GM19025 (cell line): Measurements from ENCODE around the gene TNPO3.
"Not testable (repeated sequence)": the region's sequence is repeated elsewhere in the genome, so short reads cannot be mapped to it uniquely, and the experiment has no call there.

Experiments used
- ATAC-seq: cut with Tn5 transposase; IDR thresholded peaks from one replicate; pipeline ENCODE4 v1.9.1; 2021; ENCODE audit warnings: mild to moderate bottlenecking, low read depth, moderate library complexity; ENCODE audit not compliant: unreplicated experiment

The TNPO3 gene

DNA sequence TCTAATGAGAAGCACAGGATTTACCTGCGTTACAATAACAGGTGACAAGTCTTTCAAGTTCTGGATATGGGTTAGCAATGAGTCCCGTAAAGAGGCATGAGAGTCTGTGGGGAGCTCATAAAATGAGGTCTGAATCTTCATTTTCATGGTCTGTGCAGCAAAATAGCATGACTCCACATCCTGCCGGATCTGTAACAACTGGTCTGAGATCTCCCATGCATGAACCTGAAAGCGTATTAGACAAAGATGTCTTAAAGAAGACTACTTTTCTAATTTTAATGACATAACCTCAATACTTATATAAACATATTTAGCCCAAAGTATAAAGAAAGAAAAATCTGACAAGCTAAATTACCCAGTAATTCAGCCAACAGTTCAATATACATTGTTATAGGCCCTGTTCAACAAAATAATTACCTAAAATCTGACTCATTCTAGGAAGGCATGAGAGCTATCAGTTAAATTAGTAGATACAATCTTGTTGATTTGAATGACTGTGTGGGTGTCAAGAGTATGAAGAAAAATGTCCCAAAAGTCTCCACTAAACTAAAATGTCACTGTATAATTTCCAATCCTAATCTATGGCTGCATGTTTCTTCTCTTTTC, 36.9 kb downstream of the TNPO3 start:
- no peak for ATAC-seq

DNA sequence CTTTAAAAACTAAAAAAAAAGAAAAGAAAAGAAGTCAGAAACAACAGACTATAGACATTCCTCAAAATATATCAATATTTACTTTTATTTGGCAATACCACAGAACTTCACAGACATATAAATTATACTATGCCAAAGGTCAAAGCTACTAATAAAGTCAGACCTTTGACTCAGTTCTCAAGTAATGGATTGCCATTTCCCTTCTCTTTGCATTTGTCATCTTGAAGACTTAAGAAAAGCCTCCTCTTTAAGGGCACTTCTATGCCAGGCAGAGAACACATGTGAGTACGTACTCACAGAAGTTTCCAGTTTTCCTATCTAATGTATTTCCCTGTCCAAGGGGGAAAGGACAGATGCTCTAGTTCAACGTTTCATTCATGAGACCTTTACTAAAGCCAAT, 37.6 kb downstream of the TNPO3 start:
- no peak for ATAC-seq

DNA sequence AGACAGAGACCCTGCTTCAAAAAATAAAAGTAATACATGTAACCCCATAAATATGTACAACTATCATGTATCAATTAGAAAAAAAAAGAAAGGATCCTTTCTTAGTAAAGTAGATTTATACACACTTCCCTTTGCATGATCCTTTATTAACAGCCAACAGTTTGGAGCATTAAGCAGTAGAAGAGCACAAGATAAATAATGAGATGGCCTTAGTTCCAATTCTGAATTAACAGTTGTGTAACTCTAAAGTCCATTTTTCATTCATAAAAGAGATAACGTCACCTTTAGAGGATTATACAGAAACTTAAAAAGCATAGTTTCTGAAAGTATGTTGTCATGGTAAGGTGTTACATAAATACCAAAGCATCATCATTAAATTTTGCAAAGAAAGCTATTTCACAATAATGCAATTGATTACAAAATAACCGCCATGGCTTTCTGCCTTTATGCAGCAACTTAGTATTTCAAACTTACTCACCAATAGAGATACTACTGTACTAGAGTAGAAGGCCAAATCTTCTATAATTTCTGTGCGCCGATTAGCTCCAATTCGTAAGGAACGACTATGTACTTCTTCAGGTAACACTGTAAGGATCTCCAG, 40.3 kb downstream of the TNPO3 start:
- no peak for ATAC-seq

DNA sequence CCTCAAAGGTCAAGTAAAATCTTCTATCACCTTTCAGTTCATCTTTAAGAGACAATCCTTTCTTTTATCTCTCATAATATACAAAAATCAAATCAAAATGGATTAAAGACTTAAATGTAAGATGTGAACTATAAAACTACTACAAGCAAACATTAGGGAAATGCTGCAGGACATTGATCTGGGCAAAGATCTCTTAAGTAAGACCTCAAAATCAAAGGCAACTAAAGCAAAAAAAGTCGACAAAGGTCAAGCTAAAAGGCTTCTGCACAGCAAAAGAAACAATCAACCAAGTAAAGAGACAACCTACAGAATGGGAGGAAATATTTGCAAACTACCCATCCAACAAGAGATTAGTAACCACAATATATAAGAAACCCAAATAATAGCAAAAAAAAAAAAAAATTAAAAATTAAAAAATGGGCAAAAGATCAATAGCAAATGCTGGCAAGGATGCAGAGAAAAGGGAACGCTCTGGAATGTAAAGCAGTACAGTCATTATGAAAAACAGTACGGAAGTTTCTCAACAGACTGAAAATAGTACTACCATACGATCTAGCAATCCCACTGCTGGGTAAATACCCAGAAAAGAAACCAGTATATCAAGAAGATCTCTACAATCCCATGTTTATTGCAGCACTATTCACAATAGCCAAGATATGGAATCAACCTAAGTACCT, 41.7 kb downstream of the TNPO3 start:
- no peak for ATAC-seq

DNA sequence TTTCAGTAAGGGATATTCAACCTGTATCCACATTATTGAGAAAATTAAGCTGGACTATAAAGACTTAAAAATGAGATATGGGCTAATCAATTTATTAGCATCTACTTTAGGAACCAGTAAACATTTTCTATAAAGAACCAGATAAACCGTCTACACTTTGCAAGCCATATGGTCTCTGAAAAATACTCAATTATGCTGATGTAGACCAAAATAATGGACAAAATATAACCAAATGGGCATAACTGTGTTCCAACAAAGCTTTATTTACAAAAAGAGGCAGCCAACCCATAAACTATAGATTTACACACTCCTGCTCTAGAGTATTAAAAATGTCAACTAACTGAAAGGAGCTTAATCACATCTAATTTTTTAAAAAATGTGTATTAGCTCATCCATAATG, 42.3 kb downstream of the TNPO3 start:
- no peak for ATAC-seq

DNA sequence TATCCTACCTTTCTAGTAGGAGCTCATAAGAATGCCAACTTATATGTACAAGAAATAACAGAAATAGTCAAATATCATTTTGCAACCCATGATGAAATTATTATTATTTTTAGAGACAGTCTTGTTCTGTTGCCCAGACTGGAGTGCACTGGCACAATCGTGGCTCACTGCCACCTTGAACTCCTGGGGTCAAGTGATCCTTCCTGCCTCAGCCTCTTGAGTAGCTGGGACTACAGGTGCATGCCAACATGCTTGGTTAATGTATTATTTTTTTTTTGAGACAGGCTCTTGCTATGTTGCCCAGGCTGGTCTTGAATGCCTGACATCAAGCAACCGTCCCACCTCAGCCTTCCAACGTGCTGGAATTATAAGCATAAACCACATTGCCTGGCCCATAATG, 44.8 kb downstream of the TNPO3 start:
- no peak for ATAC-seq

DNA sequence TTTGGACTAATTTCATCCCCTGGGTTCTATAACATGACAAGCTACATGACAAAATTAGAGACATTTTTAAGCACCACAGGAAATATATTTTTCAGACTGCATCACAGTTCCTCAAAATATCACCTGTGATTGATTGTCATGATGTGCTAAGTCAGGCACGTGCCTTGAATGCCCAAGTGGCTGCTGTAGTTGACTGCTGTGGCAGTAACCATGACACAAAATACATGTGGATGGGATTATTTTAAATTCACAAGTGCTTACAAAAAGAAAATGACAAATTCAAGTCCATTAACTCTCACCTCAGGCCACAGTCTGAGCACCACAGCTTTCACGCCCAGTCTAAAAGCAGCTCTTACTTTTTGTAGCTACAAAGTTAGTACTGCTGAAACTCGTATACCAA, 45.5 kb downstream of the TNPO3 start:
- no peak for ATAC-seq

DNA sequence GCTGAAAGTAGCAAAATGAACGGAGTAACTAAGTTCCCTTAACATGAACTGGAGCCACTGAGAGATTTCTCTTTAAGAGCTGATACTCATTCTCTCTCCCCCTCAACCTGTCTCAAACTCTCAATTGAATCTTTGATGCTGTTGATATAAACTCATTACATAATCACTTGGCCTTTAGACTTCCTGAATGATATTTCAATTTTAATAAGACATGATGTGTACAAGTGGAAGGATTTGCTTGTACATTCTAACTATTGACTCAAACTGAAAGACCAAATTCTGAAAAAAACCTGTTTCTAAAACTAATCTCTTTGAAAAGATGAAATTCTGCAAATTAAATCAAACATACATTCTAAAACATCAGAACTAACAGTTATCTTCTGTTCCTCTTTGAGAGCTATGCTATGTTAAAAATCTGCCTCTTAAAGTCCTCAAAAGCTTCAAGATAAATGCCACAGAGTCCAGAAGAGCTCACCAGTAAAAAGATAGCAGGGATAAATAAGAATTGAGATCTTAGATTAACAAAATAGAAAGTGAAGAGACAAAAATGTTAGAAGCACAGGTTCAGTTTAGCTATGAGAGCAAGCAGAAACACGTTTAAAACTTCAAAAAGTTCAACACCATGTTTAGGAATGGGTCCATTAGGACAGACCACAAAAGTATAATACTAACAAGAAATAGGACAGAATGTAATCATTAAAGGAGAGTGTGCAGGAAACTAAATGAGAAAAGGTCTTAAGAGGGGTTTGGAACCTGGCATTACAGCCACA, 46.1 kb downstream of the TNPO3 start:
- ATAC-seq: no peak

DNA sequence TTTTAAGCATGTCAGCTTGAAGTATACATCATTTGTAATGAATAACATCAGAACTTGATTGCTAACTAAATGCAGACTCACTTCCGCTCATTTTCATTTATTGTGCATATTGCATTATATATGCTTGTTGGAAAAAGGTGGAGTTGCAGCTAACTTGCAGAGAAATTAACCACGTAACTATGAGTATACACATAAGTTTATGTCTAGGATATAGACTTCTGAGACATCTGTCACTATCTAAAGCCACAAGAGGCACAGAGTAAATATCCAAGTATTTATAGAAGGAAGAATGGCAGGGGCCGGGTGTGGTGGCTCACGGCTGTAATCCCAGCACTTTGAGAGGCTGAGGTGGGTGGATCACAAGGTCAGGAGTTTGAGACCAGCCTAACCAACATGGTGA, 47.3 kb downstream of the TNPO3 start:
- ATAC-seq: no peak

DNA sequence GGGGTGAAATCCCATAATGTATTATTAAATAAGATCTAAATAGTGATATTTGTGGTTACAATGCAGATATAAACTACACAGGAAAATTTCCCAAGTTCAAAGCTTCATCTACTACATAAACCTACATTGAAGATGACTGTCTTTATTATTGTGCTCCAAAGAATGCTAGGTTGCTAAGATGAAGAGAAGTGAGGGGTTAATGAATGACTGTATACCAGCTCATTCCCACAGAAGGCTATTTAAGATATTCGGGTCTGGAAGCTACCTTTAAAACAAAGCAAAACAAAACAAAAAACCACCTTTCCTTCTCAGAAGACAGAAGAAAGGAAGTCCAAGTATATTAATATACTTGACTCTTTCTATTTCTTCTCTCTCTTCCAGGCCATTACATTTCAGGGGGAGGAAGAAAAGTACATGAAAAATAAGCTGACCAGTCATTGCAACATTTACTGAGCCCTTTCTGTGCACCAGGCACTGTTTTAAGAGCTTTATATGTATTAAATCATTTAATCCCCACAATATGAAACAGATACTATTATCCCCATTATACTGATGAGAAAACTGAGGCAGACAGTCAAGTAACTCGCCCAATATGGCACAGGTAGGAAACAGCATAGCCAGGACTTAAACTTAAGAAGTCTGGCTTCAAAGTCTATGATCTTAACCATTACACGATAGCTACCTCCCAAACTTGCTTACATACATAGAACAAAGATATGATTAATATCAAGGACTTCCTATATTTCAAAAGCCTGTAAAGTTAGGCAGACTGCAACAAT, 48.1 kb downstream of the TNPO3 start:
- ATAC-seq: no peak

DNA sequence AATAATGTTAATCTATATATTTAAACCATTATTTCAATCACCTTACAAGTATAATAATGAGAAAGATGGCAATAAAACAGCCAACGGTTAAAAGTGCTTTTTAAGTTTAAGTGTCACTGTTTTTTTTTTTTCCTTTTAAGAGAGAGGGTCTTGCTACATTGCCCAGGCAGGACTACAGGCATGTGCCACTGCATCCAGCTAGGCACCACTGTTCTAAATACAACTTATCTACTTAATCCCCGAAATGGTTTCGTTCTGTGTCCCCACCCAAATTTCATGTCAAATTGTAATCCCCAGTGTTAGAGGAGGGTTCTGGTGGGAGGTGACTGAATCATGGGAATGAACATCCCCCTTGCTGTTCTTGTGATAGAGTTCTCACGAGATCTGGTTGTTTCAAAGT, 49.7 kb downstream of the TNPO3 start:
- no peak for ATAC-seq

DNA sequence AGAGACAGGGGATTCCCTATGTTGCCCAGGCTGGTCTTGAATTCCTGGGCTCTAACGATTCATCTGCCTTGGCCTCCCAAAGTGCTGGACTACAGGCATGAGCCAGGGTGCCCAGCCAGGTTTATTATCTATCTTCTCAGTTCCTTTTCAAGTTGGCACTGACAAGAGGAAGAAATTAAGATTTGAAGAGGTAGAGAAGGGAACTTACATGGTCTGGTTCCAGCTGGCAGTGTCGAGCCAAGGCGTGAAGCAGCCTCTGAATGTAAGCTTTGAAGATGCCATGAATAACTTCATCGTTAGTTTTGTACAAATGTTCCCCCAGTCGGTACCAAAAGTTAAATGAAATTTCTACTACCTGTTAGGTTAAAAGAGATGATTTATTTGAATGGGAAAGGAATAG, 57.7 kb downstream of the TNPO3 start:
- ATAC-seq: no peak

DNA sequence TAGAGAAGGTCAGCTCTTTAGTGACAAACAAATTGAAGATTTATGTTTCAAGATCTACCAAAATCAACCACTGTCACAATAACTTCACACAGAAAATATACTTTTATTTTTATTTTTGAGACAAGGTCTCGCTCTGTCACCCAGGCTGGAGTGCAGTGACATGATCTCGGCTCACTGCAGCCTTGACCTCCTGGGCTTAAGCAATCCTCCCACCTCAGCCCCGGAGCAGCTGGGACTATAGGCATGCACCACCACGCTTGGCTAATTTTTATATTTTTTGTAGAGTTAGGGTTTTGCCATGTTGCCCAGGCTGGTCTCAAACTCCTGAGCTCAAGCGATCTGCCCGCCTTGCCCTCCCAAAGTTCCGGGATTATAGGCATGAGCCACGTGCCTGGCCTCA, 60.4 kb downstream of the TNPO3 start:
- not testable (repeated sequence) for ATAC-seq

DNA sequence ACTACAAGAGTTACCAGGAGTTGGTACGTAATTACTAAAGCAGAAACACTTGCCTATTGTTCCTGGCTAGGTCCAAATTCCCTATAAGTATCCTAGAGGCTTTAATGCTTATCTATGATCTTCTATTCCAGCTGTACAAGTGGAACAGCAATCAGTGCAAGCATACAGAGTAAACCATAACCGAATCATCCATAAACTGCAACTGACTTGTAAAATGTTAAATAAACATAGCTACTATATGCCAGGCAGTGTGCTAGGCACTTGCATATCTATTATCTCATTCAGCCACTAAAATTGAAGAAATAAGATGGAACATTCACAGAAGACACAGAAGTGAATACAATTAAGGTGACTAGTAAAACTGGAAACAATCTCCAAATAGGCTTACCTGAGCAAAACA, 61.5 kb downstream of the TNPO3 start:
- no peak for ATAC-seq

DNA sequence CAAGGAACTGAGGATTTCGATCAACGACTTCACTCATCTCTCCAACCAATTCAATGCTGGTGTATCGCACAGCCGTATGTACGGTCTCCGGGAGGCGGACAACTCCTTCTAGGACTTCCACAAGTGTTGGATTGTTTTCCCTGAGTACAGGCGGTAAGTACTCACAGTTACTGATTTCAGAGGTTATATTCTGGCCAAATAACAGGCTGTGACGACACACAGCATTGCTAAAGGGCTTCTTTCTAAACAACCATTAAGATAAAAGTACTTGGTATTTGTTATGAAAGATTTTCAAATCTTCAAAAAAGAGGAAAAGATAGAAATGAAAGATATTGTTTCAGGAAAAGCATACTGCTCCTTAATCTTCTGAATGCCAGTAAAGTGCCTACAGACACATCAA, 65.0 kb downstream of the TNPO3 start:
- ATAC-seq: no peak

DNA sequence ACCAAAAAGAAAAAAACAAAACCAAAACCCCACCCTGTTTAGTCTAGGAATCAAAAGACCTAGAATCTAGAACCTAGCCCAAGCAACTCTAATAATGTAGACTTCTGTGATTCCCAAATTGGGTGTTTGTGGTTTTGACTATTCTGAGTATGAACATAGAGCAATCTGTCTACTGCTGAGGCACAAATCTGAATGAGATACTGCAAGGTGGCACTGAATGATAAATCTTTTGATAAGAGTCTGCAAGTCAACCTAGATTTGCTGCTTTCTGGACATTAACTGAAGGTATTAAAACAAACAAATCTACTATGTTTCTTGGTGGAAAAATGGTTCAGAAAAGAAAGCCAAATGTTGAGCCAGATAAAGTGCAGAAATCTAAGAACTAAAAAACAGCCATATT, 66.5 kb downstream of the TNPO3 start:
- ATAC-seq: no peak

DNA sequence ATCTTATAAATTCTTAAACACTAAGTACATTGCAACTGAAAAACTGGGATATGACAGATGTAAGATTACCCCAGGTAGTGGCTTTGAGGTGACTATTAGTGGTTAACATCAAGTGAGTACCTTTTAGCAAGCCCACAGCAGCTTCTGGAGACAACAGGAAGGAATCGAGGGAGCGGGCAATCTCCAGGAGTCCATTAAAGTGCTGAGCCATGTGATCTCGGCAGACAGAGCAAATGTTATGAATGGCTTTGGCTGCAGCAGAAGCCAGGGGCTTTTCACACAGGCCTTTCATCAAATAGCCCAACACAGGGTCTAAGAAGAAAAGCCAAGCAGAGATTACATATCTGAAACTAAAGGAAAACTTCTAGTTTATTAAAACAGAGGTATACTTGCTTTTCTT, 68.3 kb downstream of the TNPO3 start:
- no peak for ATAC-seq

DNA sequence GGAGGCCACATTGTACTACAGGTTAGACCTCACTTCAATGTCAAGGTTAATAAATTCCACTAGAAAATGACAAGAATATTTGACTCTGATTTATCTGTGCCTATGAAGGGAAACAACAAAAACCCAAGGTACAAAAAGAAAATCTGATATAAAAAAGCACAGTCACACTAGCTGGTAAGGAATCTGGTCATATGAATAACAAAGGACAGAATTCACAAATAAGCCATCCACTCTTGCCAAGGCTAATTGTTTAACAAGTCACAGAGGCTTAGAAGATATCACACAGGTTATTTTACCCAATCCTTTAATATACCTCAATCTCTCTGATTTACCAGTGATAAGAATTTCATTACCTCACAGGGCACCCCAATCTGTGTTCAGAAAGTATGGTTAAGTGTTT, 69.3 kb downstream of the TNPO3 start:
- no peak for ATAC-seq

DNA sequence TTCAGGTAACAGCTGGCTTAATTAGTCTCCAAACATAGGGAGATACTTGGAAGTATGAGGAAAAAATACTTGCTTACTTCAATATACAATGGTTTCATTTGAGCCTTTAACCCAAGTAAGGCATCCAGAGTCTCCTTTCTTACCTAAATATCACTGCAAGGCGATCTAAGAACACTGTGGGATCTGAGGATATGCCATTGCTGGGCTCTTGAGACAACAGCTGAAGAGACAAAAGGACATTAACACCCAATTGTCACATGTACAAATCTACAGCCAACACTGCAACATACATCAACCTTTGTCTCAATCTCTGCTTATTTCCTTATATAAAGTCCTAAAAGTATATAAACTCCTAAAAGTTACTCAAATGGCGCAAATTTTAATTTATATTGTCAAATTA, 72.8 kb downstream of the TNPO3 start:
- no peak for ATAC-seq

DNA sequence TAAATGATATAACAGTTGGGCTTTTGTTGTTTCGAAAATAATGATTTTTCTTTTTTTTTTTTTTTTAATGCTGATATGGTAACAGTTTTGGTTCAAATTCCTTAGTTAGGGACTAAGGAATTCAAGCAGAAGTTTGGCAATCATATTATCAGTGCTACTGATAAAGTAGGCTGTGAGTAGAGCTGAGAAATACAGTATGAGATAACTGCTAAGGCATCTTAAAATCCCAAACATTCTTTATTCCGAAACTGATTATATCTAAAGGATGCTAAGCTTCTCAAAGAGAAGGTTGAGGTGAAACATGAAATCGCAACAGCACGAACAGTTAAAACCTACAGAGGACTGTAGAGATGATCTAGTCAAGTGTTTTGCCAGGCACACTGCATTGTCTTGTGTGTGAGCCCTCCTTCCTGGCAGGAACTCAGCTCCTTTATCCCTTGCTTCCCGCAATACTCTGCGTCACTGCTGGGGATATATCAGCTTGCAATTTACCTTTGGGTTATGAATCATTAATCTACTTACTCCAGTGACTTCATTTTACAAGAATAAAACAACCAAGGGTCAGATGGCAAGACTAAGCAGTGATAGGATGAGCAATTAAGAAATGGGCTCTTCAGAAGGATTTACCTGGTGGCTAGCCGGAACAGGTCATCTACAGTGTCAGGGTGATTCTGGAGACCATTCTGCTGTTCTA, 80.5 kb downstream of the TNPO3 start:
- ATAC-seq: no peak
